Measurements from ENCODE around the gene FAM53B.

Gene FAM53B

GRCh38 chr10:124708246-124708779 lies 35.9 kb downstream of the FAM53B start:
- no peaks in the 10 kb centered on the region for H3K27me3 ChIP-seq (replicated peaks; ENCODE audit: insufficient read depth, low read length)
- H3K4me3 ChIP-seq (ENCODE audit: low read length) = no peak overlapping the region
- DNase-seq = no peak
- H3K4me1 ChIP-seq (ENCODE audit: low read length) = no peaks in the 10 kb centered on the region
- peaks cover 54% of the 10 kb centered on the region for H3K79me2 ChIP-seq (ENCODE audit: low read length)
- no peaks in the 10 kb centered on the region for H3F3A ChIP-seq (ENCODE audit: insufficient read depth, low read length)
- H2AFZ ChIP-seq (ENCODE audit: low read length) = no peak overlapping the region
- no peaks in the 10 kb centered on the region for H3K36me3 ChIP-seq (replicated peaks; ENCODE audit: insufficient read depth, low read length)
- no peak overlapping the region for H3K9ac ChIP-seq (ENCODE audit: low read length)
- no peak overlapping the region for H3K4me2 ChIP-seq (ENCODE audit: low read depth, low read length)
- no peak for TF ChIP-seq EZH2 (optimal IDR thresholded peaks at IDR 0.05; ENCODE audit: low read depth, low read length)
- no peak for TF ChIP-seq EZH2phosphoT487 (IDR thresholded peaks at IDR 0.05; ENCODE audit: low read length)
- TF ChIP-seq CTCF (IDR thresholded peaks at IDR 0.05; ENCODE audit: low read length) = no peak
- no peaks in the 10 kb centered on the region for H3K9me3 ChIP-seq (replicated peaks; ENCODE audit: insufficient read depth, low read length)
- H3K27ac ChIP-seq (ENCODE audit: low read length) = no peak overlapping the region
- H4K20me1 ChIP-seq (ENCODE audit: insufficient read depth, low read length) = no peaks in the 10 kb centered on the region
- no peaks in the 10 kb centered on the region for H3K9me2 ChIP-seq (replicated peaks; ENCODE audit: insufficient read depth, low read length)

- Histone ChIP-seq H3K9me3 (replicated peaks; ENCODE audit: insufficient read depth, low read length) (no peaks in the 10 kb centered on the region), H4K20me1 (ENCODE audit: insufficient read depth, low read length) (no peaks in the 10 kb centered on the region), H3K4me3 (ENCODE audit: low read length) (no peak overlapping the region), H3K4me1 (ENCODE audit: low read length) (peaks cover 3% of the 10 kb centered on the region), H3K9ac (ENCODE audit: low read length) (no peak overlapping the region), H3K79me2 (ENCODE audit: low read length) (peaks cover 47% of the 10 kb centered on the region), H3K36me3 (replicated peaks; ENCODE audit: insufficient read depth, low read length) (no peaks in the 10 kb centered on the region), H3K27me3 (replicated peaks; ENCODE audit: insufficient read depth, low read length) (no peaks in the 10 kb centered on the region), H2AFZ (ENCODE audit: low read length) (no peak overlapping the region), H3K9me2 (replicated peaks; ENCODE audit: insufficient read depth, low read length) (no peaks in the 10 kb centered on the region), H3F3A (ENCODE audit: insufficient read depth, low read length) (no peaks in the 10 kb centered on the region), H3K27ac (ENCODE audit: low read length) (no peak overlapping the region), H3K4me2 (ENCODE audit: low read depth, low read length) (no peak overlapping the region)
- TF ChIP-seq EZH2 (optimal IDR thresholded peaks at IDR 0.05; ENCODE audit: low read depth, low read length) (no peak), EZH2phosphoT487 (IDR thresholded peaks at IDR 0.05; ENCODE audit: low read length) (no peak), CTCF (IDR thresholded peaks at IDR 0.05; ENCODE audit: low read length) (no peak)
- DNase-seq = no peak
Measured at GRCh38 chr10:124707551-124707950, 36.6 kb downstream of the FAM53B start.

GRCh38 chr10:124707144-124707467 lies 37.1 kb downstream of the FAM53B start:
- Histone ChIP-seq H3K79me2 (ENCODE audit: low read length) (peaks cover 45% of the 10 kb centered on the region), H3K9ac (ENCODE audit: low read length) (no peak overlapping the region), H2AFZ (ENCODE audit: low read length) (no peak overlapping the region), H3K4me1 (ENCODE audit: low read length) (peaks cover 8% of the 10 kb centered on the region), H3K4me3 (ENCODE audit: low read length) (no peak overlapping the region), H3K9me3 (replicated peaks; ENCODE audit: insufficient read depth, low read length) (no peaks in the 10 kb centered on the region), H3K4me2 (ENCODE audit: low read depth, low read length) (no peak overlapping the region), H4K20me1 (ENCODE audit: insufficient read depth, low read length) (no peaks in the 10 kb centered on the region), H3K36me3 (replicated peaks; ENCODE audit: insufficient read depth, low read length) (no peaks in the 10 kb centered on the region), H3K27ac (ENCODE audit: low read length) (no peak overlapping the region), H3K27me3 (replicated peaks; ENCODE audit: insufficient read depth, low read length) (no peaks in the 10 kb centered on the region), H3K9me2 (replicated peaks; ENCODE audit: insufficient read depth, low read length) (no peaks in the 10 kb centered on the region), H3F3A (ENCODE audit: insufficient read depth, low read length) (no peaks in the 10 kb centered on the region)
- TF ChIP-seq EZH2 (optimal IDR thresholded peaks at IDR 0.05; ENCODE audit: low read depth, low read length) (no peak), EZH2phosphoT487 (IDR thresholded peaks at IDR 0.05; ENCODE audit: low read length) (no peak), CTCF (IDR thresholded peaks at IDR 0.05; ENCODE audit: low read length) (no peak)
- DNase-seq = no peak

Measured in MM.1S (cell line).